Activated T-helper 17 cell treated with anti-CD3 and anti-CD28 coated beads, Interleukin-2, amount 50 U/mL, for 72 hours (primary cell): ENCODE data around the gene ZNF484. TPM values are rescaled to one million over a fixed set of nuclear protein-coding genes. Genes with fewer than 3 reads are reported as not detected.
A peak's percentile ranks its signal among the peaks of the same experiment; 100 is the strongest.
"Not testable (repeated sequence)": the region's sequence is repeated elsewhere in the genome, so short reads cannot be mapped to it uniquely, and the experiment has no call there.

ENCODE experiments used
- ATAC-seq: fragments of 150-1000 bp; cut with Tn5 transposase; replicated peaks from 2 replicates; pipeline ENCODE4 v1.10.0; 2021; ENCODE audit warnings: mild to moderate bottlenecking, moderate library complexity
- H3K27ac Mint-ChIP-seq: one replicate; pipeline ENCODE4 v1.8.0; 2022; ENCODE audit warnings: mixed read lengths
- H3K27me3 Mint-ChIP-seq: one replicate; pipeline ENCODE4 v1.8.0; 2022; ENCODE audit warnings: mixed read lengths
- H3K36me3 Mint-ChIP-seq: one replicate; pipeline ENCODE4 v1.8.0; 2022; ENCODE audit warnings: low read depth, mild to moderate bottlenecking, mixed read lengths
- H3K4me1 Mint-ChIP-seq: one replicate; pipeline ENCODE4 v1.8.0; 2022; ENCODE audit warnings: mixed read lengths
- H3K4me3 Mint-ChIP-seq: one replicate; pipeline ENCODE4 v1.8.0; 2022; ENCODE audit warnings: mild to moderate bottlenecking, mixed read lengths
- H3K9me3 Mint-ChIP-seq: one replicate; pipeline ENCODE4 v1.8.0; 2022; ENCODE audit warnings: mixed read lengths
- total RNA-seq, 2 donors: library from RNA; stranded (reverse); gene quantifications; one replicate each; pipeline ENCODE4 v1.2.3, GENCODE V29; 2022

The ZNF484 gene
- total RNA-seq, 2 donors from 2014 or later = 9.9 to 17.0 TPM

GRCh38 chr9:92886846-92887610 is 9.2 kb upstream of the ZNF484 start:
- H3K36me3 Mint-ChIP-seq, ATAC-seq, H3K9me3 Mint-ChIP-seq, H3K27me3 Mint-ChIP-seq: not testable (repeated sequence)
- peaks cover 18% of the 10 kb centered on the region for H3K4me1 Mint-ChIP-seq
- H3K27ac Mint-ChIP-seq = peak overlapping the region; percentile 11
- peak overlapping the region; percentile 9 for H3K4me3 Mint-ChIP-seq

GRCh38 chr9:92883666-92884405 is 6.0 kb upstream of the ZNF484 start:
- peak overlapping the region; percentile 61 for H3K27ac Mint-ChIP-seq
- peak; percentile 31 for ATAC-seq
- peak overlapping the region; percentile 23 for H3K4me3 Mint-ChIP-seq
- H3K9me3 Mint-ChIP-seq, H3K27me3 Mint-ChIP-seq, H3K36me3 Mint-ChIP-seq: not testable (repeated sequence)
- H3K4me1 Mint-ChIP-seq = peaks cover 18% of the 10 kb centered on the region

- no peaks in the 10 kb centered on the region for H3K9me3 Mint-ChIP-seq
- no peak overlapping the region for H3K4me3 Mint-ChIP-seq
- H3K36me3 Mint-ChIP-seq = peaks cover 6% of the 10 kb centered on the region
- no peak overlapping the region for H3K27ac Mint-ChIP-seq
- no peaks in the 10 kb centered on the region for H3K27me3 Mint-ChIP-seq
- H3K4me1 Mint-ChIP-seq = peaks cover 9% of the 10 kb centered on the region
- no peak for ATAC-seq
Measured at GRCh38 chr9:92882276-92882675, 4.4 kb upstream of the ZNF484 start.

GRCh38 chr9:92875373-92875772 is 2.5 kb downstream of the ZNF484 start:
- Mint-ChIP-seq H3K27me3 (no peaks in the 10 kb centered on the region), H3K4me3 (peak overlapping the region; percentile 99), H3K9me3 (no peaks in the 10 kb centered on the region), H3K27ac (no peak overlapping the region), H3K4me1 (peaks cover 28% of the 10 kb centered on the region), H3K36me3 (peaks cover 53% of the 10 kb centered on the region)
- no peak for ATAC-seq

DNA sequence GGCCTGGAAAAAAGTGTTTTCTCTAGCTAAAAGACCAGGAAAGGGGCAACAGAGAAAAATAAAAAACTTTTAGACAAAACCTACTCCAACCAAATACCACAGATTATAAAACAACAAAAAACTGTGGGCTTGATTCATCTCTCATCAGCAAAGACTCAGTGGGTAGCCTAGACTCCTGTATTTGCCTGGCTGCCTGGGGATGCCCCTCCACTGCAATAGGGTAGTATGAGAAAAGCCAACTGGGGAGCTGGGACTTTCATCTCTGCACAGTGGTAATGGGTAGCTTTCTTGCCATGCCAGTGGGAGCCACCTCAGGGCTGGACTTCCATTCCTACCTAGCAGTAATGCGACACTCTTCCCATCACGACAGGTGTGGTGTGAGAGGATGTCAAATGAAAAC is 7.5 kb downstream of the ZNF484 start:
- no peaks in the 10 kb centered on the region for H3K9me3 Mint-ChIP-seq
- H3K27me3 Mint-ChIP-seq = no peaks in the 10 kb centered on the region
- peak; percentile 77 for ATAC-seq
- H3K4me3 Mint-ChIP-seq = no peak overlapping the region
- H3K36me3 Mint-ChIP-seq = peaks cover 92% of the 10 kb centered on the region
- peaks cover 26% of the 10 kb centered on the region for H3K4me1 Mint-ChIP-seq
- peak overlapping the region; percentile 47 for H3K27ac Mint-ChIP-seq

GRCh38 chr9:92866600-92866999 is 11.2 kb downstream of the ZNF484 start:
- not testable (repeated sequence) for H3K9me3 Mint-ChIP-seq, H3K27me3 Mint-ChIP-seq, H3K27ac Mint-ChIP-seq, ATAC-seq, H3K4me3 Mint-ChIP-seq
- Mint-ChIP-seq H3K4me1 (peaks cover 29% of the 10 kb centered on the region), H3K36me3 (peaks cover 94% of the 10 kb centered on the region)

GRCh38 chr9:92864152-92864551 is 13.7 kb downstream of the ZNF484 start:
- Mint-ChIP-seq H3K27ac (no peak overlapping the region), H3K4me1 (peaks cover 22% of the 10 kb centered on the region), H3K4me3 (no peak overlapping the region), H3K27me3 (no peaks in the 10 kb centered on the region), H3K9me3 (peaks cover 3% of the 10 kb centered on the region), H3K36me3 (peaks cover 95% of the 10 kb centered on the region)
- no peak for ATAC-seq

DNA sequence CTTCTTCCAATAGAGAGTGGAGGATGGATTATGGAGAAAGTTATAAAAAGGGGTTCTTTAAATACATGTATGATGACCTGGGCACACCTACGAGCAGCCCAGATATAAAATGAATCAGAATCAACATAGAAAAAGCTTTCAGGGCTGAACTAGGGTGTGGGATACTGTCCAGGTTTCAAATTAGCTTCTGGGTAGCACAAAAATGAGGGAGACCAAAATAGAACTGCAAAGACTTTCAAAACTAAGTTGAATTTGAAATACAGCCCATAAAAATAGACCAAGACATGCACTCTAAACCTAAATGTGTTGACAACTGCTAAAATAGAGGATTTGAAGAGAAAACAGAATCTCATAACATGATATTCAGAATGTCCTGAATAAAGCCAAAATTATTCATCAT is 17.0 kb downstream of the ZNF484 start:
- peaks cover 18% of the 10 kb centered on the region for H3K4me1 Mint-ChIP-seq
- no peak for ATAC-seq
- peaks cover 97% of the 10 kb centered on the region for H3K36me3 Mint-ChIP-seq
- no peak overlapping the region for H3K4me3 Mint-ChIP-seq
- H3K9me3 Mint-ChIP-seq = peaks cover 3% of the 10 kb centered on the region
- H3K27ac Mint-ChIP-seq = no peak overlapping the region
- no peaks in the 10 kb centered on the region for H3K27me3 Mint-ChIP-seq

DNA sequence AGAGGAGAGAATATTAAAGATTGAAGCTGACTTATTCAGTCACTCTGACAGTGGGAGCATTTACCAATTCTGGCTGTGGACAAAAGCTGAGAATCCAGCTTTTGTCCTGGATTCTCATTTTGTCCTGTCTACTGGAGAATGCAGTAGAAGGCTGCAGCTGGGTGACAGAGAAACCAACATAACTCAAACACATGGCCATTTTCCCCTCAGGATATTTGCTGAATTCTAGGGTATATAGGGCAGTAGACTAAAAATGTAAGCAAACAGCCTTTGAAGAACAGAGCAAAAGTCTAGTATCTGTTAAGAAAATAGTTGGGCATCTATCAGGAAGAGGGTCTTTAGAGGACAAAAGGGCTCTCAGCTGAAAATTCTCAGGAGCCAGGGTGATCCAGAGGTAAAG is 20.6 kb downstream of the ZNF484 start:
- Mint-ChIP-seq H3K4me3 (no peak overlapping the region), H3K36me3 (peaks cover 98% of the 10 kb centered on the region), H3K27me3 (no peaks in the 10 kb centered on the region), H3K27ac (no peak overlapping the region), H3K4me1 (peaks cover 9% of the 10 kb centered on the region), H3K9me3 (peaks cover 3% of the 10 kb centered on the region)
- no peak for ATAC-seq

DNA sequence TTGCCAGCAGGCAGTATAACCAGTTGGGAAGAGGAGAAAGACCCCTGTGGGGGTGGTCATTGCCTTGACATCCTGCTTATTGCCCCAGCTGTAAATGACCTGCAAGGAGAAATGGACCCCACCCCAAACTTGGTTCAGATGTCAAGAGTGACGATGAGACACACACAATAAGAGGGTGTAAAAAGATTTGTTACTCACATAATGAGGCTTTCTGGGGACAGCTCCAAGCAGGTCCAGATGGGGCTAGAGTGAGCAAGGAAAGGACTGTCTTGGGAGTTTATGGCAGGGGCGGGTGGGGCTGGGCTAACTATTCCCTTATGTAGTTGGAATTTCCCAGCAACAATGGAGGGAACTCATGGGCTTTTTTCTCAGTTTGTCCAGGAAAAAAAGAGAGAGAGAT is 24.1 kb downstream of the ZNF484 start:
- no peak for ATAC-seq
- Mint-ChIP-seq H3K9me3 (no peaks in the 10 kb centered on the region), H3K27ac (no peak overlapping the region), H3K36me3 (peaks cover 100% of the 10 kb centered on the region), H3K4me3 (no peak overlapping the region), H3K27me3 (no peaks in the 10 kb centered on the region), H3K4me1 (no peaks in the 10 kb centered on the region)

- Mint-ChIP-seq H3K4me1 (no peaks in the 10 kb centered on the region), H3K9me3 (peaks cover 8% of the 10 kb centered on the region)
- ATAC-seq = no peak
Measured at GRCh38 chr9:92850898-92851297, 26.9 kb downstream of the ZNF484 start.

GRCh38 chr9:92848740-92849139 is 29.1 kb downstream of the ZNF484 start:
- not testable (repeated sequence) for H3K4me1 Mint-ChIP-seq, H3K27ac Mint-ChIP-seq, H3K4me3 Mint-ChIP-seq, H3K27me3 Mint-ChIP-seq, ATAC-seq
- H3K9me3 Mint-ChIP-seq = peaks cover 17% of the 10 kb centered on the region
- H3K36me3 Mint-ChIP-seq = peaks cover 86% of the 10 kb centered on the region

More at GRCh38 chr9:92850898-92851297, 26.9 kb downstream of the ZNF484 start:
- Mint-ChIP-seq H3K4me3 (no peak overlapping the region), H3K27ac (no peak overlapping the region), H3K27me3 (no peaks in the 10 kb centered on the region), H3K36me3 (peaks cover 95% of the 10 kb centered on the region)

GRCh38 chr9:92846662-92847145 is 31.1 kb downstream of the ZNF484 start:
- no peaks in the 10 kb centered on the region for H3K27me3 Mint-ChIP-seq
- peaks cover 22% of the 10 kb centered on the region for H3K9me3 Mint-ChIP-seq
- no peak overlapping the region for H3K4me3 Mint-ChIP-seq
- H3K27ac Mint-ChIP-seq = no peak overlapping the region
- H3K4me1 Mint-ChIP-seq = no peaks in the 10 kb centered on the region
- no peak for ATAC-seq
- peaks cover 70% of the 10 kb centered on the region for H3K36me3 Mint-ChIP-seq

GRCh38 chr9:92838411-92838810 is 39.4 kb downstream of the ZNF484 start:
- H3K27me3 Mint-ChIP-seq, H3K4me1 Mint-ChIP-seq, H3K36me3 Mint-ChIP-seq, ATAC-seq, H3K4me3 Mint-ChIP-seq, H3K27ac Mint-ChIP-seq: not testable (repeated sequence)
- peaks cover 25% of the 10 kb centered on the region for H3K9me3 Mint-ChIP-seq

GRCh38 chr9:92837191-92837590 is 40.6 kb downstream of the ZNF484 start:
- H3K36me3 Mint-ChIP-seq = no peaks in the 10 kb centered on the region
- no peaks in the 10 kb centered on the region for H3K27me3 Mint-ChIP-seq
- no peak overlapping the region for H3K27ac Mint-ChIP-seq
- ATAC-seq = no peak
- H3K9me3 Mint-ChIP-seq = peaks cover 21% of the 10 kb centered on the region
- no peak overlapping the region for H3K4me3 Mint-ChIP-seq
- H3K4me1 Mint-ChIP-seq = no peaks in the 10 kb centered on the region
